B cell (primary cell): Measurements from ENCODE around the gene HHIPL1.

Experiments used
- CTCF ChIP-seq: fragments of 200-600 bp; IDR thresholded peaks from one replicate; pipeline ENCODE4 v1.8.0; 2022; ENCODE audit warnings: antibody characterized with exemption, mild to moderate bottlenecking
- EZH2 ChIP-seq: IDR thresholded peaks from 2 replicates; pipeline ENCODE4 v1.6.1; 2012; ENCODE audit warnings: borderline replicate concordance, low read depth, mild to moderate bottlenecking, moderate library complexity, low read length; ENCODE audit not compliant: insufficient read depth, poor library complexity, severe bottlenecking

GRCh38 chr14:99716850-99717681, 72.1 kb downstream of the HHIPL1 start:
- TF ChIP-seq CTCF (no peak), EZH2 (no peak)
